Subcutaneous adipose tissue (tissue), 4 donors: Measurements from ENCODE around the gene SLC38A8. TPM values are rescaled to one million over a fixed set of nuclear protein-coding genes. Genes with fewer than 3 reads are reported as not detected.

Source experiments
- CTCF ChIP-seq: fragments of 450-650 bp; IDR thresholded peaks from one replicate; pipeline ENCODE4 v1.5.1; 2016; ENCODE audit warnings: low read depth, mild to moderate bottlenecking, control low read depth, antibody characterized with exemption, moderate library complexity
- total RNA-seq, 4 donors: library from RNA; depleted of rRNA; stranded (reverse); fragments of >200 nt; gene quantifications; one replicate each; pipeline ENCODE4 v1.1.0, GENCODE V29; 2016

Gene SLC38A8
- not detected for total RNA-seq

DNA sequence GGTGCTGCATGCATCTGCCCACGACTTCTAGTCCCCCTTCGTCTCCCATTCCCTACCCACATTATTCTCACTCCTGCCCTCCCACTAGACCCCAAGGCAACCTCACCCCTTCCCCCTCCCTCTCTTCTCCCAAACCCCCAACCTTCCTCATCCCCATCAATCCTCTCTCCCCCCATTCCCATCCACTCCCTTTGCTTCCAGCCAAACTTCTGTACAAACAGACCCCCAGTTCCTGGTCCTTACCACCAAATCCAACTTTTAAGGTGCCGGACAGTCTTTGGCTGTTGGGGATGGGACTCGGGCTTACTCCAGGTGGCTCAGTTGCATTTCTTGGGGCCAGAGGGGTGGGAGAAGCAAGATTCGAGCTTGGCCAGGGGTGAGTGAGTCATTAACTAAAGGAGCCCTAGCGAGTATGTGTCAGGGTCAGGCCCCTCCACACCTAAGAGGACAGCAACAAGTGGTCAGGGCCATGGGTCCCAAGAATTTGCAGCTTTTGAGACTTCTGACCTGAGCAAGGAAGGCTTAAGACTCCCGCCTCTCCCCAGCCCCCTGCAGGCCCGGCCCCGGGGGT, at the start of gene SLC38A8:
Gene SLC38A8, minus strand, starts transcription at position 488 of the 571 bp plus-strand sequence. CDS start 638 bp downstream, outside the sequence.
- no peak for TF ChIP-seq CTCF

DNA sequence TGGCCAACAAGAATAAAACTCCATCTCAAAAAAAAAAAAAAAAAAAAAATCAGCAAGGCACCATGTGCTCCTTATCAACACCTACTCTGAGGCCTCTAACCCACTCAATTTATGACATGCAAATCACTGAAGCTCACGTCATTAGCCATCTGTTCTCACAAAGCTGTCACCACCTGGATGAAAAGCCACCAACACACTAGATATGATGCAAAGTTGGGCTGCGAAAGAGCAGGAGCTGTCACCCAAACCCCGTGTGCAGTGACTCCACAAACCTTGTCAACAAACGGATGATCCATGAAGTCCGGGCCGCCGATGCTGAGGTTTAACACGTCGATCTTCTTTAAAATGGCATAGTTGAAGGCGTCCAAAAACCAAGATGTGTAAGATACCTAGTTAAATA, 48.9 kb upstream of the SLC38A8 start:
- TF ChIP-seq CTCF, result no peak

DNA sequence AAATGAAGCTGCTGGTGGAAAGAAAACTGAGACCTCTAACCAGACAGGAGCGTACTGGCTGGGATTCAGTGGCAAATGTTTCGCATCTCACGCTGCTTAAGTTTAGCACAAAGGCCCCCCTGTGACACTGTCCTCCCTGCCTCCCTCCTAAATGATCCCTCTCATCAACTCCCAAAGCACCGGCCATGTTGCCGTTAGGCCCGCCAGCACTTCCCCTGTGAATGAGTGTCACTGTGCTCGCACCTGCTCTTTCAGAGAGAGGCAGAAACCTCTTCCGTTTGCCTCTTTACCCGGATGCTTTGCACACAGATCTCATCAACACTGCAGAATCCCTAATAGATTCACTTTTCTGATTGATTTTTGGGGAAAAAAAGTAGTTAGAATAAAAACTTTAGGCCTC, 47.6 kb upstream of the SLC38A8 start:
- no peak for TF ChIP-seq CTCF

- no peak for TF ChIP-seq CTCF
Measured at GRCh38 chr16:84088695-84089395, 46.2 kb upstream of the SLC38A8 start.

DNA sequence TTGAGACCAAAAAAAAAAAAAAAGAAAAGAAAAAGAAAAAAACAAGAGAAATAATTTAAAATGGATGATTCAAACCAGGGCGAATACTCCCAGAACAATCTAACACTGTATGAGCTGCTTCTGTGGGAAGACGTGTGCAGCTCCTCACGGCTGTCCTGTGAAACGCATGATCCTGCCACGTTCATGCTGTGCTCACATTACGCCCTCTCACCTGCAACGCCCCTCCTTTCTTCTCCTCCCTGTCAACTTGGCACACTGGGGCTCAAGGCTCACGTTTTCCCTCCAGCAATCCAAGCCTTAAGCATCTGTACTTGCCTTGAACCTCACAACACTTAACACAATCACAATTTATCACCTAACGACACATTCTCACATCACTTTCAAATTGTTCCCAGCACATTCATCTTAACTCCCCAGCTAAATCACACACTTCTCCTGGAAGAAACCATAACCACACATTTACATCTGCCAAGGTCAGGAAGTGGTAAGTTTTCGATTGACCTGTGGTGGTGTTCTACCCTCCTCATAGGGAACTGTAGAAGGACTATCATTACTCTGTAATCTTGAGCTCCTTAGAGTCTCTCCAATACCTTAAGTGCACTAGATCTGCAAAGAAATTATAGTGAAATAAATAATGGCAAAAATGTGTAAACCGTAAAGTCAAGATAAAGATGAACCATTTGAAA, 45.0 kb upstream of the SLC38A8 start:
- no peak for TF ChIP-seq CTCF

- TF ChIP-seq CTCF, result no peak
Measured at GRCh38 chr16:84087001-84087400, 44.4 kb upstream of the SLC38A8 start.

- TF ChIP-seq CTCF, result no peak
Measured at GRCh38 chr16:84086341-84086740, 43.7 kb upstream of the SLC38A8 start.
